GM20431 (cell line): ENCODE data around the gene POU3F3.

Experiments
- in situ Hi-C: fragments of 300-500 bp; cut with MseI, MboI; formaldehyde crosslinking; loops from one replicate; pipeline ENCODE4 v1.15.0; 2020; ENCODE audit warnings: low sequenced_read_pairs; ENCODE audit not compliant: unreplicated experiment

Gene POU3F3

DNA sequence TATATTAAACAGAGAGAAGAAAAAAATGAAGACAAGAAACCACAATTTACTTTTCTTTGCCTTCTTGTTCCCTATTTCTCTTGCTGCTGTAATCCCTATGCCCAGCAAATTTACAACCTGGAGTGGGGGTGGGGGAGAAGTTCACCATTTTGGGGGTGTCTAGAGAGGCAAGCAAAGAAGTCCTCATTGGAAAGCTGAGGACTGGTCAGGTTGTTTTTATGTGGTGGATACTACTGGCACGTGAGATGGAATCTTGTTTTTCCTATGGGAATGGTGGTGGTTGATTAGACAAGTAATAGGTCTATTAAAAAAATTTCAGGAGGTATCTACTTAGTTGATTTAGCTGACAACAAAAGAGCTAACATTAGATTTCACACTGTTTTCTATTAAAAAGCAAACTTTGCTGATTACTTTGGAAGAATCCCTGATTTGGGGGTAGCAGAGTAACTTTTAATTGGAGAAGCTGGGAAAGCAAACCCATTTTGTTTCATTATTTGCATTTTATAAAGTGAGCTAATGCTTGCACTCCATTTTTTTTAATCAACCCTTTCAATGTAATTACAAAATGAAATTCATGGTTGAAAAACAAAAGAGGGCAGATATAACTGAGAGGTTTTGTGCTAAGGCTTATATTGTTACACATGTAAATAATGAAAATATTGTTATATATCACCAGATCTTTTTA lies 6.0 kb downstream of the POU3F3 start:
- in situ Hi-C loops: no loop called here

DNA sequence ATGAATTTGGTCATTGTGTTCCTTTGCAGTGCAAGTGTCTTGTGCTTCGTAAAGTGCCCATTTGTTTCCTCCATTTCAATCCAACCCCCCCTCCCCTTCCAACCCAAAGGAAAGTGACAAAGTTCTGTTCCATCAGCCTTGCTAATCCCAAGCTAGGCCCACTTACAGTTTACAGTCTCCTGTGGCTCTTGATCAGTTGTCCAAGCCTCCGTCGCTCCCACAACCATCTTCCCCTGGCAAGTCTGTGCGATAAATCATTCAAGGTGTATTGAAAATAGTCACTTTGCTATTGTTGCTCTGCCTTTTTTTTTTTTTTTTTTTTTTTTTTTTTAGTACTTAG lies 6.5 kb downstream of the POU3F3 start:
- in situ Hi-C loops: no loop called here

DNA sequence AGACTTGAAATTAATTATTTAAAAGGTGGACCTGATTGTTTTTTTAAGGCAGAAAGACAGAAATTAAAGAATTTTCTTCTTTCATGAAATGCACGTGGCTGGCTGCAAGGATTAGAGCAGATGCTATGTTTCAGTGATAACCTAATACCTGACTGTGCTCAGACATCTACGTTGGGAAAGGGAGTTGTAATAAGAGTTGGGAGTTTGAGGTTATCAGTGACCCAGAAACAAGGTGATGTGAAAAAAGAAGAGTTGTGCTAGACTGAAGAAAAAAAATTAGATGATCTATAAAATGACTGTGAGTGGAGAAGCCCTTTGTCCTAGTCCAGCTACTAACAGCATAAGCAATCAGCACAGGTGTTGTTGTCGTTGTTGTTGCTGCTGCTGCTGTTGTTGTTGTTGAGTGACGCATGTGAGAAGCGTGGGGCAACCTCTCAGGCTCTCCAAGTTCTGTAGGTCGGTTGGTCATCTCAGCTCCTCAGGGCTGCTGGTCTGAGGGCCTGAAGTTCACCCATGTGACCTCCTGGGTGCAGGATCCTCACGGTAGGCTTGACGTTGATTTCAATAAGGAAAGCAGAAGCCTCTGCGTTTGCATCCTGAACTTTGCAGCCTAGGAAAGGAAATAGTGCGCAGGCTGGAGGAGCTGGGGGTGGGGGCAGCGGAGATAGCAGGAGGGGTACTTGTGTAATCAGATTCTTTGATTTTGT lies 7.6 kb downstream of the POU3F3 start:
- in situ Hi-C loops: no loop called here

DNA sequence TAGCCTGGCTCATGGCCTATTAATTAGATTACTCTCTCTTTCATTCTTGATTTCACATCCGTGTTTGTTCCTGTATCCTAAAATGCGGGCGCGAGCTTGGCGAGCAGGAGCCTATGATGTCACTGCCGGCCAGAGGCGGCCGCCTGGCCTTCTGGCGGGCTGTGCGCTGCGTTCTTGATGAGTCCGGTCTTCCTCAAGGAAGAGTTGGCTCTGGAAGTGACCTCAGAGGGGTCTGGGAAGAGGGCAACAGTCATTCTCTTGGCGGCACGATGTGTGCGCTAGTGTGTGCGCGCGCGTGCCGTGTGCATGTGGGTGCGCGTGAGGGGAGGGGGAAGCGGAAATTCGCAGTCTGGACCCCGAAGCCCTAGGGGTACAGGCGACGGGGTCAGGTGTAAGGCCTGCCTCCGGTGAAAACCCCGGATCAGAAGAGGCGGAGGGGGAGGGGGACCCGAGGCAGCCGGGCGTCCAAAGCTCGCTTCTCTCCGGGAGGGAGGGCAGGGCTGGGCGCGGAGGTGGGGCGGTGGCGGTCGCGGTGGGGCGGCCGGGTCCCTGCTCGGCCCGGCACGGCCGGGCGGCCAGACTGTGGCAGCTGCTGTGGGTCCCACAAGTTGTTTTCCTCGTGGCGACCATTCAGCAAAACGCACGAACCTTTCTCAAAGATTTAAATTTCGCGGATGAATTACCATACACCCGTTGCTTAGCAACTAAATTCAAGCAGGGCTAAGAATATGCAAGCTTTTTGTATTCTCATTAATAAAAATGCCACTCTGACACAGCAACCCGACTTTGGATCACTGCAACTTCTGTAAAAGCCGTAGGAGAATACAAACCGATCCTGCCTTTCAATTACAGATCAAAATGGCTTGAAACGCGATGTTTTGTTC lies 8.4 kb downstream of the POU3F3 start:
- in situ Hi-C loops: no loop called here

DNA sequence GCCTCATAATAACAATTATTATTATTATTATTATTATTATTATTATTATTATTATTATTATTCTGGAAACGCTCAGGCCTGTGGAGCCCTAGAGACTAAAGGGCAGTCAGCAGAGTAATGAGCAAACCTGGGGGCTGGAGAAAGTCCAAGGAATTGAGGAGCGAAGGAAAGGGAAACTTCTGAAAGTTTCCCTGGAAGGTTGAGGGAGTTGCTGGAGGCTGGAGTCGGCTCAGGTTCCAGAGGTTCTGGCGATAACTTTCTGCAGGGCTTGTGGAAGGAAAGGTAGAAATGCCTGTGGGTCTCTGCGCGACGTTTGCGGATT lies 9.2 kb downstream of the POU3F3 start:
- in situ Hi-C loops: no loop called here

DNA sequence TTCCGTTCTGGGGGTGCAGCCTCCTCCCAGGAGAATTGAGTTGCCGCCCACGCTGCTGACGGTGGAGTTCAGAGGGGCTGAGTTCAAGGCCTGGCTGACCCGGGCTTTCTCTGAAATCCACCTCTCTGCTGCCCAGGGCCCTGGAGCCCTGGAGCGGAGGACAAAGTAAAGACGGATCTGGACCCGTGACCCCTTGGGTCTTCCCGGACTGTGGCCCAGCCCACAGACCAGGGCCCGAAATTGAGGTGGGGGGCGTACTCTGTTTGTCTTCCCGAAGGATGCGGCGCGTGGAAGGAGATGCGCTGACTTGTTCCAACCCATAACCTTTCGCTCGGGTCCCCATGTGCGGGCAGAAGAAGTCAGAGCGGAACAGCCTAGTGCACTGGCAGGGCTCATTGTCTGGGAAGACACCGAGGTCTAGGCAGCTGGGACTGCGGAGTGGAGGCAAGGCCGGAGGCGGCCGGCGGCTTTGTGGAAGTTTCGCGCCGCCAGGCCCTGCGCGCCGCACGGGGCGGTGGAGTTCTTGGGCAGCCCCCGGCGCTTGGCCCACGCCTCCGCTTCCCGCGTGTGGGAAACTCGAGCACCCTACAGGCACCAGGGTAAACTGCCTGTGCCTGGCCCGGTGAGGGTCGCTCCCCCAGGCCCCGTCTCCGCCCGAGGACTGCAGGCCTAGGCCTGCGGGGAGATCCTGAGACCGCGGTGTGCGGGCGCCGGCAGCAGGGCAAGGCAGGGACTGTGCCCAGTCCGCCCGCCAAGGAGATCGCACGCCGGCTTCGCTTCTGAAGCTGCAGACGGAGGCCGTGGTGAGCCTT lies 9.8 kb downstream of the POU3F3 start:
- in situ Hi-C loops: no loop called here

DNA sequence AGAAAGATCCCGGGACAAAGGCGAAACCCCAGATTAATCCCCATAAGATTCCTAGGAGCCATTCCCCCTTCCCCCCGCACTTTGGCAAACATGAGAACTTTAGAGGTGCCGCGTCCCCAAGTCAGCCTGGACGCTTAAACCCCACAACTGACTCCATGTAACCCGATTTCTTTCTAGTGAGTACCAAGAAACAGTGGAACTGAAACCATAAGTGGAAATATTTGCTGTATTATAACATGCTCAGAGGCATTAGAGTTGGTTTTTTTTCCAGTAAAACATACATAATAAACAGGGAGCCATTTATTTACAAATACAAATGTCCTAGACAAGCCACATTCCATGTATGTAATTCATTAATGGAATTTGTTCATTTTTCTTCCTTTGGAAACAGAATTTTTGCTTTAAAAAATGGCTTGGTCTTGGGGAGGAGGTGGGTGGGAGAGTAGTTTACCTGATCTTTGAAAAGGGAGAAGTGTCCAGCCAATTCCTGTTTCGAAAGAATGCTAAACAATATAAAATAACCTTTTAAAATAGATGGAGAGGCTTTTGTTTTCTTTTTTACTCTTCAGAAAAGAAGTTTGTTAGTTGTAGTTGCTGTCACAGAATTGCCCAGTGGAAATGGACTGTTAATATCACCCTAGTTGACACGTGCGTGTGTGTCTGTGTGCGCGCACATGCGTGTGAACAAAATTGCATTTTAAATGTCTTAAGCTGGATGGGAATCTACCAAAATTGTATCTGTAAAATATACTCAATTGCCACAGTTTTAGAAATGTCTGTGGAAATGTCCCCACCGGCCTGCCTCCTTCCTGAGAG lies 10.6 kb downstream of the POU3F3 start:
- in situ Hi-C loops: no loop called here

DNA sequence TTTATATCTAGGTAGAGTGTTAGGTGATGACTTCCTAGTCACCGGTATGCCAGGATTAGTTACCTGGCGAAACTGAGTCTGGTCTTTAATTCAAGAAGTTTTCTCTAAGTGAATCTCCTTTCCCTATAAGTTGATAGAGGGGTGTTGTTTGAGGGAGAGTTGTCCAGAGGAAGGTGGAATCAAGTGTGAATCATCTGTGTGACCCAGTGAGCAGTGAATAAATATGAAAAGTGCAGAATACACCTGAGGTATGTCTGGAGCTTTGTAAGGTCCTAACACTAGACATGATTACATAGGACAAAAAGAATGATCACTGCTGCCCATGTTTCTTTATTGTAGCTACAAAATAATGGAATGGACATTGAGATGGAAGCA lies 11.2 kb downstream of the POU3F3 start:
- in situ Hi-C loops: no loop called here

DNA sequence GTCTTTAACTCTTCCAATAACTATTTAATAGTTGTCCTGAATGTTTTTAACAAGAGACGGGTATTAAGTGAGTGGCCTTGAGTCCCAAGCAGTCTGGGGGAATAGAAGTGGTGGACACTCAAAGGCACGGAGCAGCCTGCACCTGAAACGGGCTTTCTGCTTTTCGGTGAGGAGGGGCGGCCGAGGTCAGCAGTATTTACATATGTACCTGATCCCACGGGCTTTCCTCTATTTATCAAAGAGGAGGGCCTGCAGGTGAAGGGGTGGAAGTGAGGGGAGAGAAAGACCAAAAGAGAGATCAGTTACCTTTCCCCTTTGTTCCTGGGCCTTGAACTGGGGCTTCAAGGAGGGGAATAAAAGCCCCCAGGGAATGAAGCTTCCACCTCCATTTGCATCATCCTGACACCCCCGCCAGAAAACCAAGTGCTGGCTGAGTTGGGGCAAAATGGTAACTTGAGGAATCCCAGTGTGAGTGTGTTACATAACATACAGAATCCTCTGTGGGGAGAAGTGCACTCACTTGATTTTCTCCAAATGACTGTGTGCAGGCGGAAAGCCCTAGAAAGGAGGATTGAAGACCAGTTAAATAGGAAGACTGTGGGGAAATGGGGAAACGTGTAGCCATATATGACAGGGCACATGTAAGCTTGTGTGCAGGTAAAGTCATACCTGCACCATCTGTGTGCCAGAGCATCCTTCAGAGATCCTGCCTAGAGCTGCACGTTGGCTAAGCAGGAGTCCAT lies 12.4 kb downstream of the POU3F3 start:
- in situ Hi-C loops: no loop called here

DNA sequence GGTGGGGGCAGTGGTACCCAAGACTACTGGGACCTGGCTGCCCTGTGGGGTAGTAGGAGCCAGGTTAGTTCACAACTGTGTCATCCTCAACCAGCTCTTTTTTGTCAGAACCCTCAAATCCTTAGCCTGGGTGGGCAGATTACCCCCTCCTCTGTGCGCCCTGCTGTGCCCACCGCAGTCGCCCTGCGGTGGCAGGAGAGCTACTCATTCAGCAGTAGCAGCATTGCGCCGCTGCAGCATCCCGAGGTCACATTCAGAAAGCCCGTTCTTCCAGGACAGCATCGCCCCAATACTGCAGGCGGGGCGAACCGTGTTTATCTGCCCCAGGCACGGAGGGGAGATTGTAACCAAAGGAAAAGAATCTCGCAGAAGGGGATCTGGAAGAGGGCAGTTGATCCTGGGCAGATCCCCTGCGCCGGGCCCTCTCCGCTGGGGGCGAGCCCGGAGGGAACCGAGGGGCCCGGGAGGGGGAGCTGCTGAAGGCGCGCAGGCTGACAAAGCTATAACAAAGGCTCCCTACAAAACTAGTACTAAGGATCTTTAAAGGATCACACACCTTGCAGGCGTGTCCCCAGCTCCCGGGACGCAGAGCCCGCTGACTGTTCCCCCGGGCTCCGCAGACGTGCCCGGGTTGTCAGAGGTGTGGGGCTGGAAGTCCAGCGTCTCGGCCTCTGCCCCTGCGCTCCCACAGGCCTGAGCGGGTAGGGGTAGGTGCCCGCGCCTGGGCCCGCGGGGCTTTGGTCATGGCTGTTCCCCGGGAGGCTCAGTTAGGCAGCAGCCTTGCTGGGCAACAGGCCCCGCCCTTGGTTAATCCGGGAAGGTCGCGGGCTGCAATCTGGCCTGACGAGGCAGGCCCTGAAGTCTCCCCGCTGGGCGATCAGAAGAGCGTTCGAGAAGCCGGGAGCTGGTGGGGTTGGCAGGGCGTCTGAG lies 13.2 kb downstream of the POU3F3 start:
- in situ Hi-C loops: no loop called here

DNA sequence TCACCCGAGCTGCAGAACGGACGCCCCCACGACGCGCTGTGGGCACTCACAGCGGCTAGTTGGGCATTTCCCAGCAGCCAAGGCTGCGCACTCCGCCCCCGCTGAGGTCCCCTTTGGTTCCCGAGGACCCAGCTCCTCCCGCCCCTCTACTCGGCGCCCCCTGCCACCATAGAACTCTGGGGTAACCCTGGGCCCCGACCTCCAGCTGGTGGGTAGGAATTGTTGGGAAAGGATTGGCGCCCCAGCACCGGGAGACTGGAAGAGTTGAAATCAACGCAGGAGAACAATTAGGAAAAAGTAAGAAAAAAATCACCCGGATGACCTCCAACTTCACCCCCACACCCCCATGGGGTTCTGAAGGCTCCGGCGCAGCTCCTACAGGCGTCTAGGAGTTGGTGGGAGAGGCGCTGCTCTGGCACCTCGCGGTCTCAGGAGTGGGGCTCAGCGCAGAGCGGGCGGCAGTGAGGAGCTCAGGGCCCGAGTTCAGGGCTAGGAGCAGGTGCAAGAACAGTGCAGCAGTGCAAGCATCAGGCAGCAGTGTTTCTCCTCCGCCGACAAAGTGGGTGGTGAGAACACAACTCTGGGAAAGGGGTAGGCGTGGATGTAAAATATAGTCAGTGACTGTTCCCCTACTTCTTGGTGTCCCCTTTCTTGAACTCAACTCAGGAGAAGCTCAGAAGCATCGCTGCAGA lies 14.0 kb downstream of the POU3F3 start:
- in situ Hi-C loops: no loop called here

DNA sequence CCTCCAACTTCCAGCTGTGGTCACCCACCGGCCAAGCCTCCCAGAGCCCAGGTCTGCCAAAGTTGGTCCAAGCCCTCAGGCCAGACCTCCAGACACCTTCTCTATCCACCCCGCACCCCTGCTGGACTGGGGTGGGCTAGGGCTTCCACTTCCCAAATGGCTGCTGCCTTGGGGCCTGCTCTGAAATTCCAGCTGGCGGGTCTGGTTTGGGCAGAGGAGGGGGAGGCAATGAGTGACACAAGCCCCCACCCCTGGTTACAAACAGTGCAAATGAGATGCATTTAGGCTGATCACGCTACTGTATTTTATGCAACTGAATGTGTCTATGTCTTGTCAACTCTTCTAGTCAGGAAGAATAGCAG lies 14.6 kb downstream of the POU3F3 start:
- in situ Hi-C loops: no loop called here

DNA sequence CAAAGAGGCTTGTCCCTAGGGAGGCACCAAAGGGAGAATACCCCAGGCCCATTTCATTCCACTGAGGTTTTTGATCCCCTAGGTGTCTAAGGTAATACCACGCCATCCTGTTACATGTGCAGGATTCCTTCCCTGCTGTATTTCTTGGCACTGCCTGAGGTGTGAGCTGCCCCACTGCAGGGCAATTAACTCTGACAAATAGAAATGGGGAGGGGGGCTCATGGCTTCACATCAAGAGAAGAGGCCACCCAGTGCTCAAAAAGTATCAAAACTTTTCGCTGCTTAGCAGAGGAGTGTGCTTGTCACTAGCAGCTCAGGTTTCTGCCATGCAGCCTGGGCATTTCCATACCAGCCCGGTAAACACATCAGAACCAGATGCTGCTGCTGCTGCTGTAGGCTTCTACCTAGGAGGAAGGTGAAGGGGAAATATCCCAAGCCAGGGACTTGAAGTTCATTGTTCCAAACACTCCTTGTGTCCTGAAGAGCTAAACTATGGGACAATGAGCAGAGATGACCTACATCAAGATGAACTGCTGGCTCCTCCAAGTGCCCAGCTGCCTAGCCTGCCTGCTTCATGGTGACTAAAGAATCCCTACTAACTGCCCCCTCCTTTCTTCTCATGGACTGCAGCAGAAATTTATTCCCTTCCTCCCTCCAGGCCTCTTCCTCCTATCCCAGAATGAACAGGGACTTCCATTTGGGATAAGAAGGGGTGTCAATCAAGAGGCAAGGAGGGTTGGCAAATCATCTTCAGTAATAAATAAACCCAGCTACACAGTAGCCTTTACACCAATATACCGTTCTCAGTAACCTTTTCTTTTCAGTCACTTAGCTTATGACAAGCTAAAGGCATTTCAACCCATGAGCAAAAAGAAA lies 16.4 kb downstream of the POU3F3 start:
- in situ Hi-C loops: no loop called here

DNA sequence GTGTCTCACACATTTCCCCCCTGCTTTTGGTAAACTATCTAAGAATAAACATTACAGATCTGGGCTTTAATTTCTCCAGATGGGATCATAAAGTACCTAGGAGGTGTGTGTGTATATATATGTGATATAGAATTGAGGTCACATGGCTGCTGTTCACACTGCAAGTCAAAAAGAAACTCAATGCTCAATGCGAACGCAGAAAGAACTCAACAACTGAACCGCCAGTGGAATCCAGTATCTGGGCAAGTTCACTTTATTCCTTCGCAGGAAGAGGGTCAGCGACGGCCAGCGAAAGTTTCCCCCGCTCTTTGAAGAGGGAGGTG lies 17.7 kb downstream of the POU3F3 start:
- in situ Hi-C loops: no loop called here

DNA sequence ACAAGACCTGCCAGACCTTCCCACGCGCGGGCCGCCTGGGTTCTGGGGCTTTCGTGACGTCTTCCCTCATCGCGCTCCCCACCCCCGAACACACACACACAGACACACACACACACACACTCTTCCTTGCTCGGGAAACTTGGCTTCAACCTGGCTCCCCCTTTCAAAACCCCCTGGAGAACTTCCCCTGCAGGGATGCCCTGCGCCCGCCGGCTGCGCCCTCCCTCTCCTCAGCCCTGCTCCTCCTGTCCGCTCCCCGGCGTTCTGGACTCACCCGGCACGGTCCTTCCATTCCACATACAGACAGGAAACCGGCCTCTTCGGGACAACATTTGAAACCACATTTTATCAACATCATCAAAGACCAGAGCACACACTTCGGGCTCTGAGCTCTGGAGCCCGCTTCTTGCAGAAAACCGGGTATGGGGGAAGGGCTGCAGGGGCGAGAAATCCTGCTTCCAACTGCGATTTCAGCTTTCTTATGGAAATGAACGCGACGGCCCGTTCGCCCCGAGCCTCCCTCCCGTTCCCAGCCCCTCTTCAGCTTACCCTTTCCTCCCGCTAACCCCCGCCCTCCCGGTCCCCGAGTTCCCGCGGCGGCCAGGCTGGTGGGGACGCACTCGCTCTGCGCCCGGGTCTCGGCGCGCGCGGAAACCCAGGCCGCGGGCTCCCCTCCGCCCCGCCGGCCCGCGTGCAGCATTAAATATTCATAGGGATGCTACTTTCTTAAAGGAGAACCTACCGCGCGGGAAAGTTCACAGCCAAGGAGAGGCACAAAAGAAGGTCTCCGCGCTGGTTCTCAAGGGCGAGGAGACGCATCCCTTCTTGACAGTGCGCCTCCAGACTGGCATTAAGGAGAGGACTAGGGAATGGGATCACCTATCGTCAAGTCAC lies 18.3 kb downstream of the POU3F3 start:
- in situ Hi-C loops: no loop called here
